ENCODE measurements around the gene PDHX. TPM values are rescaled to one million over a fixed set of nuclear protein-coding genes. Genes with fewer than 3 reads are reported as not detected.

PDHX gene
- total RNA-seq: 10 to 100 TPM; 18.1 to 32.9 (median 27.1) TPM
- polyA plus RNA-seq: 10 to 100 TPM in 2 of 3 donors, 1 to 10 TPM in 1; 9.2 to 13.2 (median 11.9) TPM
- long read RNA-seq, donor 1, partial matches to known transcripts: 0 of 1 reads
- long read RNA-seq, donor 1, other reads (novel, unspliced or antisense): 0 of 1 reads
- long read RNA-seq, donor 2, partial matches to known transcripts: 0 of 3 reads
- long read RNA-seq, donor 2, other reads (novel, unspliced or antisense): 0 of 3 reads

DNA sequence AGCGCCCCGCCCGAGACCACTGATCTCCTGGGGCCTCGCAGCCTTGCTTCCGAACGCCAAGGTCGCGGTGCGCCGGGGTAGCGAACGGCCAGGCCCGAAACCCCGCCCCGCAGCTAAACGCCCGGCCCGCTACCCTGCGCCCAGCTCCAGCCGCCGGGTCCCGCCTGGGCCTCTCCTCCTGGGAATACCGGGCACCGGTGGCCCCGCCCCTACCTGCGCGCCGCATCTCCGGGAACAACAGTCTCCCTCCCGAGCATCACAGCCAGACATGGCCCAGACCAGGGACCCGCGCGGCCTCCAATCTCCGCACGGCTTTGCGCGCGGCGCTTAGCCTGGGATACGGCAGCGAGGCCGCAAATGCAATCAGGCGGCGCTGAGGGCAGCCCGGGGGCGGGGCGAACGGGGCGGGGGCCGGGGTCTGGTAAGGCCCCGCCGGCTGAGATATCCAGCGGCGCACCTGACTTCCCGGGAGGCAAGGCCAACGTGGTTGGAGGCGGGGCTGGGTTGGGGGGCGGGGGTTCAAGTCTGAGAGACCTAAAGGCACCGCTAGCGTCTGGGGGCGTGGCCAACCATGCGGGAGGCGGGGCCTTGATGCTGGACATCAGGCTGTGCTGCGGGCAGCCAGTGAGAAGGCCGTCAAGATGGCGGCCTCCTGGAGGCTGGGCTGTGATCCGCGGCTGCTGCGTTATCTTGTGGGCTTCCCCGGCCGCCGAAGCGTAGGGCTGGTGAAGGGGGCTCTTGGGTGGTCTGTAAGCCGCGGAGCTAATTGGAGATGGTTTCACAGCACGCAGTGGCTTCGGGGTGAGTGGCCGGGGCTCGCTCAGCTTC lies at the start of gene PDHX, which contains the start of gene APIP:
TSS of gene PDHX (plus strand) at position 604 of the 828 bp plus-strand sequence. CDS start at position 642, 38 bp downstream.
TSS of gene APIP (minus strand) at position 365 of the 828 bp plus-strand sequence. CDS start at position 270, 95 bp downstream.
- TF ChIP-seq POLR2A (IDR thresholded peaks at IDR 0.05) (peak in 2 of 3 donors; percentile 57 to 84), POLR2AphosphoS5 (IDR thresholded peaks at IDR 0.05) (peak; percentile 85 to 93 (median 90))
- TF ChIP-seq, protein P1, sequence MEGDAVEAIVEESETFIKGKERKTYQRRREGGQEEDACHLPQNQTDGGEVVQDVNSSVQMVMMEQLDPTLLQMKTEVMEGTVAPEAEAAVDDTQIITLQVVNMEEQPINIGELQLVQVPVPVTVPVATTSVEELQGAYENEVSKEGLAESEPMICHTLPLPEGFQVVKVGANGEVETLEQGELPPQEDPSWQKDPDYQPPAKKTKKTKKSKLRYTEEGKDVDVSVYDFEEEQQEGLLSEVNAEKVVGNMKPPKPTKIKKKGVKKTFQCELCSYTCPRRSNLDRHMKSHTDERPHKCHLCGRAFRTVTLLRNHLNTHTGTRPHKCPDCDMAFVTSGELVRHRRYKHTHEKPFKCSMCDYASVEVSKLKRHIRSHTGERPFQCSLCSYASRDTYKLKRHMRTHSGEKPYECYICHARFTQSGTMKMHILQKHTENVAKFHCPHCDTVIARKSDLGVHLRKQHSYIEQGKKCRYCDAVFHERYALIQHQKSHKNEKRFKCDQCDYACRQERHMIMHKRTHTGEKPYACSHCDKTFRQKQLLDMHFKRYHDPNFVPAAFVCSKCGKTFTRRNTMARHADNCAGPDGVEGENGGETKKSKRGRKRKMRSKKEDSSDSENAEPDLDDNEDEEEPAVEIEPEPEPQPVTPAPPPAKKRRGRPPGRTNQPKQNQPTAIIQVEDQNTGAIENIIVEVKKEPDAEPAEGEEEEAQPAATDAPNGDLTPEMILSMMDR (IDR thresholded peaks at IDR 0.05 in 8 of 11, conservative IDR thresholded peaks at IDR 0.05 in 3 of 11): peak in 2 of 11 experiments; percentile 5 to 27
- peaks cover 0 to 28% (median 0%) of the 10 kb centered on the region in 6 donors for H3K36me3 ChIP-seq
- H3K27ac ChIP-seq: peak within 1 kb of the TSS; percentile 93 to 97 (median 97)
- H3K27me3 ChIP-seq (replicated peaks in 1 of 7): no peaks in the 10 kb centered on the region
- 0 to 1% (median 1%) methylated on average over 31 to 79 of the region's 79 CpGs for WGBS, 5 donors
- H3K4me1 ChIP-seq: peaks cover 10 to 52% (median 37%) of the 10 kb centered on the region in 6 donors
- intact Hi-C loops (cut with DNase I; ENCODE audit: low total_unique reads): no loop called here
- H3K4me3 ChIP-seq: peak within 1 kb of the TSS; percentile 78 to 92 (median 87)
- no peaks in the 10 kb centered on the region for H3K9me3 ChIP-seq
- DNase-seq: peak; percentile 99

DNA sequence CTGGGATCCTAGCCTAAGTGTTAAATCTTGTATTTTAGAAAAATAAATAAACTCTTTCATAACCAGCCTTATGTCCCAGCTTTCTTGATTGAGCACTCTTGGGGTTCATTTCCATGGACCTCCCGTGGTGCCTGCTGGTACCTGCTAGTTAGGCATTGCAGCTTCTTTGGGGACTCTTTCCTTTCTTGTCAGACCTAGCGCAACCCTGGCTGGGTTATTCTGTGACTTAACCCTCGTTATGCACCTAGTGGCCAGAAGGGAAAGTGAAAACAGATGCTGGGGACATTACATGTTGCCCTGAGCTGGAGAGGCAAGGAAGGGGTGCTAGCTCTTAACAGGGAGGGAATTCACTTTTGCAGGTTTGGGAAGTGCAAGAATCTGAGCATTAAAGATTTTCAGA lies 47.0 kb upstream of the PDHX start:
- TF ChIP-seq, protein P1 (IDR thresholded peaks at IDR 0.05 in 8 of 11, conservative IDR thresholded peaks at IDR 0.05 in 3 of 11): no peak
- TF ChIP-seq POLR2AphosphoS5 (IDR thresholded peaks at IDR 0.05) (no peak), POLR2A (IDR thresholded peaks at IDR 0.05) (no peak)
- intact Hi-C loops (cut with DNase I; ENCODE audit: low total_unique reads): no loop called here
- peaks cover 0 to 4% (median 0%) of the 10 kb centered on the region in 6 donors for H3K4me1 ChIP-seq
- WGBS, 5 donors: 76 to 83% (median 80%) methylated on average over 3 of the region's 3 CpGs
- no peak overlapping the region for H3K27ac ChIP-seq
- no peaks in the 10 kb centered on the region for H3K9me3 ChIP-seq
- no peak for DNase-seq
- no peaks in the 10 kb centered on the region for H3K27me3 ChIP-seq (replicated peaks in 1 of 7)
- H3K36me3 ChIP-seq: peaks cover 0 to 3% (median 0%) of the 10 kb centered on the region in 6 donors
- no peak overlapping the region for H3K4me3 ChIP-seq

DNA sequence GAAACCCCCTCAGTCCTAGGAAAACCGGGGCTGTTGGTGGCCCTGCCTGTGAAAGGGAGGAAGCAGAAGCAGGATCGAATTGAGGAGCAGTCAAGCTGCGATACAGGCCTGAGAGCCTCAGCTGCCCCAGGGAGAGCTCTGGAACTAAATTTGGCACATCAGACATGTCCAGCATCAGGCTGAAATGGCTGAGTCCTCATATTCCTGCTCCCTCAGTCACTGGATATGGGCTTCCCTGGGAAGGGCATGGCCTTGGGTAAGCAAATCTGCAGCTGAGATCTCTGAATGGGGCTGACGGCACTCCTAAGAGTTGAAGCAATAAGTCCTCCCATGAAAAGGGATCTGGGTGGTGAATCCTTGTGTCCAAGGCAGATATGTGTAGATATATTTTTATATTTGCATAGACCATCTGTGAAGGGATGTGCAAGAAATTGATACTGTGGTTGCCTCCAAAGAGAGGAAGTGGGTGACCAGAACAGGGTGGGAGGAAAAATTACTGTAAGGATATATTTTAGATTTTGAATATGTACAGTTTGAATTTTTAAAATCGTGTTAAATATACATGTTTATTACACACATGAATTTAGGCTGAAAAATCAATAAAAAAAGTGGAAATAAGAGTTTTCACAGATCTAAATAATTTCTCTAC lies 45.7 kb upstream of the PDHX start:
- H3K36me3 ChIP-seq: peaks cover 0 to 14% (median 3%) of the 10 kb centered on the region in 6 donors
- H3K27ac ChIP-seq: no peak overlapping the region
- no peaks in the 10 kb centered on the region for H3K27me3 ChIP-seq (replicated peaks in 1 of 7)
- intact Hi-C loops (cut with DNase I; ENCODE audit: low total_unique reads): no loop called here
- no peak for TF ChIP-seq POLR2AphosphoS5 (IDR thresholded peaks at IDR 0.05)
- TF ChIP-seq POLR2A (IDR thresholded peaks at IDR 0.05): no peak
- TF ChIP-seq, protein P1 (IDR thresholded peaks at IDR 0.05 in 8 of 11, conservative IDR thresholded peaks at IDR 0.05 in 3 of 11): no peak
- 74 to 86% (median 80%) methylated on average over 3 to 5 of the region's 5 CpGs for WGBS, 5 donors
- DNase-seq: no peak
- H3K9me3 ChIP-seq: peaks cover 0 to 9% (median 0%) of the 10 kb centered on the region in 8 donors
- H3K4me1 ChIP-seq: no peaks in the 10 kb centered on the region
- no peak overlapping the region for H3K4me3 ChIP-seq
